ENCODE data around the gene RASSF4.
A peak's percentile ranks its signal among the peaks of the same experiment; 100 is the strongest.

Gene RASSF4

DNA sequence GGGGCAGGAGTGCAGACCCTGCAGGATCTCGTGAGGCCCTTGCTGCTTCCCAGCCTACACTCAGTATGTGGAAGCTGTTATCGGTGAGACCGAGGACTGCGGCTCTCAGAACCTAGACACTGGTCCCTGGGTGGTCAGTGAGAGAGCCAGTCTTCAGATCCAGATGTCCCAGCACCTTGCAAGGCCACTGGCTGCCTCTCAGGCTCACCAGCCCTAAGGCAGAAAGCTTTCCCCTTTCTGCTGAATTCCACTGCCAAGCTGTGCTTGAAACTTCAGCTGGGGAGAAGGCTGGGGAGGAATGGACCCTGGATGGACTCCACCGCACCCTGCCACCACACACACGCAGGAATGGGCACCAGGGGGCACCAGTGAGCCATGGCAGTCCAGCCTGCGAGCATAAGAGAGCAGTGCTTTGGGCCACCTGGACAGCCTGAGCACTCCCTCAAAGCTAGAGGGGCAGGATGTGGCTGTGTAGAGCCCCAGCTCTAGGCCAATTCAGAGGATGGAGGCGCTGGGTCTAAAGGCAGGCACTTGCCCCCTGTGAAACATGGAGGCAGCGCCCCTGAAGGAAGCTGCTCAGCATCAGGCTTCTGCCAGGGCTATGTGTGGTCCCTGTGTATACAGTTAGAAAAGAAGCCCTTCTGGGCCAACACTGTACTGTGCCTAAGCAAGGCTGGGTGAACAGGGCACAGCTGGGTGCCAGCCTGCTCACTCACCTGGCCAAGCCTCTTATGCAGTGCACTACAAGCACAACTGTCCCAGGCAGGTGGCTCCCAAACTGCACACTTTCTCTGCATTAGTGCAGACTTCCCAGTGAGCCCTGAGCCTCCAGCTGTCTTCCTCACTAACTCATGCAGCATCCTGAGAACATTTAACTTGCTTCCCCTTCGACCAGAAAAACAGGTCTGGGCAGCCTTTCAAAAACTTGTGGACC, 26.8 kb upstream of the RASSF4 start:
- H3K9me3 ChIP-seq (ENCODE audit: control insufficient read depth, insufficient read depth, low read depth, low read length), result no peaks in the 10 kb centered on the region
- H3K4me1 ChIP-seq (ENCODE audit: control insufficient read depth, insufficient read depth, low read length), result no peaks in the 10 kb centered on the region; the same call in 1 of the 2 replicates
- CTCF ChIA-PET, result interaction anchor here (0.6 to 3.4 kb wide), 31 partner anchors 9 to 739 kb away, joined by 3 to 15 read pairs (median 4); partner anchors contain the start of genes DEPP1 and ZFAND4
- no peak overlapping the region for H3K27ac ChIP-seq (ENCODE audit: extremely low read depth, low read depth, low read length)
- POLR2A ChIA-PET, result interaction anchor here (0.6 to 1.4 kb wide), 3 partner anchors 43 to 288 kb away, joined by 3 to 4 read pairs (median 3); partner anchors contain the start of gene DEPP1
- no peaks in the 10 kb centered on the region for H3K36me3 ChIP-seq (ENCODE audit: control insufficient read depth in 2 of 2, insufficient read depth in 1 of 2, low read length in 2 of 2)
- no peak for TF ChIP-seq ZNF16 (tag by site-specific recombination; IDR thresholded peaks at IDR 0.05; ENCODE audit: low read depth)
- no peak for TF ChIP-seq GLI2 (tag by site-specific recombination; IDR thresholded peaks at IDR 0.05; ENCODE audit: borderline replicate concordance, low read depth)
- peak; percentile 80 for TF ChIP-seq GLIS1 (tag by site-specific recombination; IDR thresholded peaks at IDR 0.05)
- TF ChIP-seq, protein P1, sequence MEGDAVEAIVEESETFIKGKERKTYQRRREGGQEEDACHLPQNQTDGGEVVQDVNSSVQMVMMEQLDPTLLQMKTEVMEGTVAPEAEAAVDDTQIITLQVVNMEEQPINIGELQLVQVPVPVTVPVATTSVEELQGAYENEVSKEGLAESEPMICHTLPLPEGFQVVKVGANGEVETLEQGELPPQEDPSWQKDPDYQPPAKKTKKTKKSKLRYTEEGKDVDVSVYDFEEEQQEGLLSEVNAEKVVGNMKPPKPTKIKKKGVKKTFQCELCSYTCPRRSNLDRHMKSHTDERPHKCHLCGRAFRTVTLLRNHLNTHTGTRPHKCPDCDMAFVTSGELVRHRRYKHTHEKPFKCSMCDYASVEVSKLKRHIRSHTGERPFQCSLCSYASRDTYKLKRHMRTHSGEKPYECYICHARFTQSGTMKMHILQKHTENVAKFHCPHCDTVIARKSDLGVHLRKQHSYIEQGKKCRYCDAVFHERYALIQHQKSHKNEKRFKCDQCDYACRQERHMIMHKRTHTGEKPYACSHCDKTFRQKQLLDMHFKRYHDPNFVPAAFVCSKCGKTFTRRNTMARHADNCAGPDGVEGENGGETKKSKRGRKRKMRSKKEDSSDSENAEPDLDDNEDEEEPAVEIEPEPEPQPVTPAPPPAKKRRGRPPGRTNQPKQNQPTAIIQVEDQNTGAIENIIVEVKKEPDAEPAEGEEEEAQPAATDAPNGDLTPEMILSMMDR (tag by site-specific recombination; IDR thresholded peaks at IDR 0.05), result peak; percentile 95
- no peak for TF ChIP-seq ZNF23 (tag by site-specific recombination; IDR thresholded peaks at IDR 0.05; ENCODE audit: borderline replicate concordance)
- peak; percentile 83 for TF ChIP-seq ZNF654 (tag by site-specific recombination; IDR thresholded peaks at IDR 0.05; ENCODE audit: low read depth)
- TF ChIP-seq ZNF266 (tag by site-specific recombination; IDR thresholded peaks at IDR 0.05; ENCODE audit: low read depth), result no peak
- TF ChIP-seq ZNF830 (tag by site-specific recombination; IDR thresholded peaks at IDR 0.05; ENCODE audit: low read depth), result no peak
- no peak for TF ChIP-seq SP7 (tag by site-specific recombination; IDR thresholded peaks at IDR 0.05)
- peak; percentile 56; the same call in 1 of the 2 replicates for TF ChIP-seq ZNF600 (tag by site-specific recombination; IDR thresholded peaks at IDR 0.05)
- TF ChIP-seq GLIS2 (tag by site-specific recombination; IDR thresholded peaks at IDR 0.05), result peak; percentile 63
- no peak for TF ChIP-seq ZNF133 (tag by site-specific recombination; IDR thresholded peaks at IDR 0.05)
- TF ChIP-seq ZNF48 (tag by site-specific recombination; IDR thresholded peaks at IDR 0.05), result no peak
- H3K4me3 ChIP-seq (ENCODE audit: low read depth, low read length), result no peak overlapping the region

DNA sequence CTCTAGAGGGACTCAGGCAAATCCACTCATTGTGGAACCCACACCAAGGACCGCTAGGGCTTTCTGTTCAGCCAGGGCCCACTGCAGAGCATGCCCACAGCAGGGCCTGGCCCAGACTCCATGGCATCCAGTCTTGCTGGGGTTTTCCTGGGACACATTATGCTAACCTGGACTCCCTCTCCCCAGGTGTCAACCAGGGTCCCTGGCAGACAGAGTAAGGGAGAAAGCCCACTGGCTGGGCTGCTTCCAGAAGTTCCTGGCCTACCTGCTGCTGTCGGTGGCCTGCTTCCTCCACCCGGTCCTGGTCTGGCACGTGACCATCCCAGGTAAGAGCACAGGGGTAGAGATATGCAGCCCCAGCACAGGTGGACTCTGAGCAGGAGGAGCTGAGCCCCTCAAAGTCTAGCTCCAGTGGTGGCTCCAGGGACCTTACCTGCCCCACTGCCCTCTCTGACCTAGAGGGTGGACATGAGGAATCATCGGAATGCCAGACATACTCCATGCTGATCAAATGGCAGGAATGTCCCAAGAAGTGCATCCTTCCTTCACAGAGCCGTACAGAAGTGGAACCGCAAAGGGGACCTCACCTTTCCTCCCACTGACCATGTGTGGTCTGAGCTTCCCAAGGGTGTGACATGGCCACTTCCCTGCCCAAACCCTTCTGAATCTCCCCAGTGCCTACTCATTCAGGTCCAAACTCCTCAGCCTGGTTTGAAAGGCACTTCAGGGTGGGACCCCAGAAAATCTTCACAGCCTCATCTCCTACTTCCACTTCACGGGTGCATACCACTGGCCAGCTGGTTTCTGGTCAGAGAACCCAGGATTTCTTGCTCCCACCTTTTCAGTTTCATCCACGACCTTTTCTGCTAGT, 25.9 kb upstream of the RASSF4 start:
- ChIA-PET POLR2A (interaction anchor here (0.6 to 1.4 kb wide), 3 partner anchors 42 to 288 kb away, joined by 3 to 4 read pairs (median 3); partner anchors contain the start of gene DEPP1), CTCF (interaction anchor here (0.6 to 3.4 kb wide), 28 partner anchors 8 to 739 kb away, joined by 3 to 15 read pairs (median 4); partner anchors contain the start of genes DEPP1 and ZFAND4)
- H3K27ac ChIP-seq (ENCODE audit: extremely low read depth, low read depth, low read length), result no peak overlapping the region
- H3K4me3 ChIP-seq (ENCODE audit: low read depth, low read length), result no peak overlapping the region
- H3K4me1 ChIP-seq (ENCODE audit: control insufficient read depth, insufficient read depth, low read length), result no peaks in the 10 kb centered on the region; the same call in 1 of the 2 replicates
- H3K36me3 ChIP-seq (ENCODE audit: control insufficient read depth in 2 of 2, insufficient read depth in 1 of 2, low read length in 2 of 2), result no peaks in the 10 kb centered on the region
- no peak for TF ChIP-seq ZNF324 (tag by site-specific recombination; IDR thresholded peaks at IDR 0.05)
- no peak for TF ChIP-seq ZFP3 (tag by site-specific recombination; IDR thresholded peaks at IDR 0.05; ENCODE audit: low read depth)
- TF ChIP-seq ZNF202 (tag by site-specific recombination; IDR thresholded peaks at IDR 0.05; ENCODE audit: borderline replicate concordance), result no peak
- no peak for TF ChIP-seq ZNF560 (tag by site-specific recombination; IDR thresholded peaks at IDR 0.05; ENCODE audit: borderline replicate concordance)
- no peak for TF ChIP-seq ZNF426 (tag by site-specific recombination; IDR thresholded peaks at IDR 0.05)
- TF ChIP-seq, protein P2, sequence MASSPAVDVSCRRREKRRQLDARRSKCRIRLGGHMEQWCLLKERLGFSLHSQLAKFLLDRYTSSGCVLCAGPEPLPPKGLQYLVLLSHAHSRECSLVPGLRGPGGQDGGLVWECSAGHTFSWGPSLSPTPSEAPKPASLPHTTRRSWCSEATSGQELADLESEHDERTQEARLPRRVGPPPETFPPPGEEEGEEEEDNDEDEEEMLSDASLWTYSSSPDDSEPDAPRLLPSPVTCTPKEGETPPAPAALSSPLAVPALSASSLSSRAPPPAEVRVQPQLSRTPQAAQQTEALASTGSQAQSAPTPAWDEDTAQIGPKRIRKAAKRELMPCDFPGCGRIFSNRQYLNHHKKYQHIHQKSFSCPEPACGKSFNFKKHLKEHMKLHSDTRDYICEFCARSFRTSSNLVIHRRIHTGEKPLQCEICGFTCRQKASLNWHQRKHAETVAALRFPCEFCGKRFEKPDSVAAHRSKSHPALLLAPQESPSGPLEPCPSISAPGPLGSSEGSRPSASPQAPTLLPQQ (tag by site-specific recombination; IDR thresholded peaks at IDR 0.05), result no peak
- TF ChIP-seq ZNF629 (tag by site-specific recombination; IDR thresholded peaks at IDR 0.05), result no peak
- no peak for TF ChIP-seq ZNF16 (tag by site-specific recombination; IDR thresholded peaks at IDR 0.05; ENCODE audit: low read depth)
- no peak for TF ChIP-seq ZBTB7A (tag by site-specific recombination; IDR thresholded peaks at IDR 0.05; ENCODE audit: low read depth)
- no peaks in the 10 kb centered on the region for H3K9me3 ChIP-seq (ENCODE audit: control insufficient read depth, insufficient read depth, low read depth, low read length)
